HG02642 (cell line): ENCODE measurements around the gene RPE.

Experiments used
- ATAC-seq: cut with Tn5 transposase; IDR thresholded peaks from one replicate; pipeline ENCODE4 v1.9.1; 2021; ENCODE audit warnings: mild to moderate bottlenecking; ENCODE audit not compliant: unreplicated experiment, poor library complexity

The RPE gene

DNA sequence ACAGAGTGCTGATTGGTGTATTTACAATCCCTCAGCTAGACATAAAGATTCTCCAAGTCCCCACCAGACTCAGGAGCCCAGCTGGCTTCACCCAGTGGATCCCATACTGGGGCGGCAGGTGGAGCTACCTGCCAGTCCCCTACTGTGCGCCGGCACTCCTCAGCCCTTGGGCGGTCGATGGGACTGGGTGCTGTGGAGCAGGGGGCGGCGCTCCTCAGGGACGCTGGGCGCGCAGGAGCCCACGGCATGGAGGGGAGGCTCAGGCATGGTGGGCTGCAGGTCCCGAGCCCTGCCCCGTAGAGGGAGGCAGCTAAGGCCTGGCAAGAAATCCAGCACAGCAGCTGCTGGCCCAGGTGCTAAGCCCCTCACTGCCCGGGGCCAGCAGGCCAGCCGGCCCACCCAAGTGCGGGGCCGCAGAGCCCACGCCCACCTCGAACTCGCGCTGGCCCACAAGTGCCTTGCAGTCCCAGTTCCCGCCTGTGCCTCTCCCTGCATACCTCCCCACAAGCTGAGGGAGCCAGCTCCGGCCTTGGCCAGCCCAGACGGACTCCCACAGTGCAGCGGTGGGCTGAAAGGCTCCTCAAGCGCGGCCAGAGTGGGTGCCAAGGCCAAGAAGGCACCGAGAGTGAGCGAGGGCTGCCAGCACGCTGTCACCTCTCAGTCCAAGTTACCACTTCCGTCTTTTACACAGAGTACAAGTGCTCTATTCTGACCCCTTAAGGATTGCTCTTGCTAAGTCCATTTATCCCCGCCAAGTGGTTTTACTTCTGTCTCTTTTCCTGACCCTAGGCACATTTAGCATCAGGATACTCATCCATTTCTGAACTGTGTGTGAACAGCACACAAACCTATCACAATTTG, 1.7 kb upstream of the RPE start:
- no peak for ATAC-seq

DNA sequence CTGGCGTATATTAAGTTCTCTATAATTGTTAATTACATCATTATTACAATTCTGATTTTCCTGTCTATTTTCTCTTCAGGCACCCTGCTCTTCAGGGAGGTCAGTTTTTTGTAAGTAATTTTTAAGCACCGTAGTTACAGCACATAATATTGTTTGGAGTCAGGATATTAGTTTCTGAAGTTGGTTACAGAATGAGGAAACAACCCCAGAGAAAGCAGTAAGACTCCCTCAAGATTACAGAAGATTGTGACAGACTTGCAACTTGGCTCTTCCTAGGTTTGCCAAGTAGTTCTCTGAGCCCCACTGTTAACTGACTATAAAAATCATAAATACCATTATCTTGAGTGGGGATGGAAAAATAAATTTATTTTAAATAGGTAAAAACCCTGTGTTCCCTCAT, 921 bp downstream of the RPE start:
- ATAC-seq: no peak

GRCh38 chr2:210004881-210005280, 2.4 kb downstream of the RPE start:
- no peak for ATAC-seq

- no peak for ATAC-seq
These were observed 5.5 kb downstream of the RPE start for GRCh38 chr2:210007895-210008294.

- no peak for ATAC-seq
These were observed 6.7 kb downstream of the RPE start for GRCh38 chr2:210009126-210009525.

DNA sequence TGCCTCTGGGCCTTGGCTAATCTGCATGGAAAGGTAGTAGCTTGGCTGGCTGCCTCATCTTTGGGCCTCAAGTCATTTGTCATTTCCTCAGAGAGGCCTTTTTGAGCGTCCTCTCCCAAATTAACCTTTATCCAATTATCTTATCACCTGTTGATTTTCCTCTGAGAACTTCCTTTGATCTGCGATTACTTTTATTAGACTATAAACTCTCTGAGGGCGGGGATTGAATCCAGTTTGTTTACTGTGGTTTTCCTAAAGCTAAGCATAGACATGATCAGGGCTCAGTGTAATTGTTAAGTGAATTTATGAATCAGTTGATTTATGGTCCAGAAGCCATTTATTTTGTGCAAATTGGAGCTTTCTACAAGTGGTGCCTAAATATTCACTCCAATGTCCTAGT, 7.5 kb downstream of the RPE start:
- no peak for ATAC-seq

- ATAC-seq: no peak
These were observed 17.7 kb downstream of the RPE start for GRCh38 chr2:210020138-210020537.

- no peak for ATAC-seq
These were observed 20.4 kb downstream of the RPE start for GRCh38 chr2:210022824-210023223.

GRCh38 chr2:210027608-210028007, 25.2 kb downstream of the RPE start:
- ATAC-seq: no peak

DNA sequence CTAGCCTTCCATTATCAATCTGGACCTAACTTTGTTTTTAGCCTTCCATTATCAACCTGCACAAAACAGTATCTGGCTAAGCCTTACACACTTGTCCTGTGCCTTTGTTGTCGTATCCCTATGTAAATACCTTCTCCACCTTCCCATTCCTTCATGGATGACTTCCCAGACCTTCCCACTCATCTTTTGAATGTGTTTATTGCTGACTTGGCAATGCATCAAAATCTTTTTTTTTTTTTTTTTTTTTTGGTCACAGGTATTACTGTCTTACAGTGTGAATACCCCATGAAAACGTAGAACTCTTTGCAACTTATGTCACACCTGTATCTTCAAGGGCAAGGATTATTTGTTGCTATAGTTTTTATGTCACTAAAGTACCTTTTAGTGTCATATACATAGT, 25.7 kb downstream of the RPE start:
- ATAC-seq: no peak

DNA sequence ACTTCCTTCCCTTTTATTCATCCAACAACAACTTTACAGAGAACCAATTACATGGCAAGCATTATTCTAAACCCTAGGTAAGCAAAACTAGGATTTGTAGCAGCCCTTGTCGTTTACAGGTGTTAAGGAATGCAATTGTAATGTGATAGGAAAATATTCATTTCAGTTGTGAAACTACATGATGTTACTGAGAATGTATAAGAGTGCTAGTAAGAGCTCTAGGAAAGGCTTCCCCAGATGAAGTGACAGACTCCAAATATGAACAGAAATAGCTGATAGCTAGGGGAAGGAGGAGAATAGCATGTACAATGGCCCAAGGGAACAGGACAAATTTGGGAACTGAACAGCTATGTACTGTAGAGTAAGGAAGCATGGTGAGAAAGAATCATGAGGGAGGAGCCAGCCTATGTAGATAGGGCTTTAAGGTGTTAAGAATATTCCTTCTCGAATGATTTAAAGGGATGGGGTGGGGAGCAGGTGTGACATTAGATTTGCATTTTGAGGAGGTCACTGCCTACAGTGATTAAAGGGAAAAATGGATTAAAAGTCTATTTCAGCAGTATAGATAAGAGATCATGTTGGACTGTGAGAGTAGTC, 31.7 kb downstream of the RPE start:
- no peak for ATAC-seq

DNA sequence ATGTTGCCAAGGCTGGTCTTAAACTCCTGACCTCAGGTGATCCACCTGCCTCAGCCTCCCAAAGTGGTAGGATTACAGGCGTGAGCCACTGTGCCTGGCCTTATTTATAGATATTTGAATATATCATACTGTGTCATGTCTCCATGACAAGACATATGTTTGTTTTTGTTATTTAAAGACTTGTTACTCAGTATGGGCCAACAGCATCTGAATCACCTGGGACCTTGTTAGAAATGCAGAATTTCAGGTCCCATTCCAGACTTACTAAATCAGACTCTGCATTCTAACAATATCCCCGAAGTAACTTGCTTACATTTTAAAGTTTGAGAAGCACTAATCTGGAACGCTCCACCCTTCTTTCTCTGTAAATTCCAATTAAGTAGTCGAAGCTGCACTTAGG, 33.2 kb downstream of the RPE start:
- no peak for ATAC-seq

DNA sequence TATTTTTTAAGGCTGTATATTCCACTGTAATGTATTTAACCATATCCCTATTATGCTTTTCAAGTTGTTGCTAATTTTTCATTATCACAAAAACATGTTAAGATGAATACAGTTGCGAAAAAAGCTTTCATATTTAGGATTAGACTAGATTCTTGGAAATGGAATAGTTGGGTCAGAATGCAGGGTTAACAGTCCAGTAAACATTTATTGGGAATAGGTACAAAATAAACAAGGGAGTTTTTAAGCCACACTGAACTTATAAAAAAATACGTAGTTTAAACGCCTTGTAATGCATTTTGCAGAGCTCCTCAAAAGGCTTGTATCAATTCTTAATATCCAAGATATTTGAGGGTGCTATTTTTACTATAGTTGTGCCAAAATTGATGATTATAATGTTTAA, 35.6 kb downstream of the RPE start:
- ATAC-seq: no peak

GRCh38 chr2:210046851-210047500, 44.5 kb downstream of the RPE start:
- no peak for ATAC-seq

- no peak for ATAC-seq
These were observed 47.4 kb downstream of the RPE start for GRCh38 chr2:210049831-210050230.

GRCh38 chr2:210050885-210051284, 48.4 kb downstream of the RPE start:
- no peak for ATAC-seq

DNA sequence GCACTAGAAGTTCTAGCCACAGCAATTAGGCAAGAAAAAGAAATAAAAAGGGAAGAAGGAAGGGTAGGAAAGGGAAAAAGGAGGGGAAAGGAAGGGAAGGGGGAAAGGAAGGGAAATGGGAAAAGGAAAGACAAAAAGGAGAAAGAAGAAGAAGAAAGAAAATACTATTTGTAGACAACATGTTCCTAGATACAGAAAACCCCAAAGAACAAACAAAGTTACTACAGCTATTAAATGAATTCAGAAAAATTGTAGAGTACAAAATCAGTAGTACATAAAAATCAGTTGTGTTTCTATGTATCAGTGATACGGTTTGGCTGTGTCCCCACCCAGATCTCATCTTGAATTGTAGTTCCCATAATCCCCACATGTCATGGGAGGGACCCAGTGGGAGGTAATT, 52.3 kb downstream of the RPE start:
- no peak for ATAC-seq

- no peak for ATAC-seq
These were observed 53.4 kb downstream of the RPE start for GRCh38 chr2:210055825-210056224.

DNA sequence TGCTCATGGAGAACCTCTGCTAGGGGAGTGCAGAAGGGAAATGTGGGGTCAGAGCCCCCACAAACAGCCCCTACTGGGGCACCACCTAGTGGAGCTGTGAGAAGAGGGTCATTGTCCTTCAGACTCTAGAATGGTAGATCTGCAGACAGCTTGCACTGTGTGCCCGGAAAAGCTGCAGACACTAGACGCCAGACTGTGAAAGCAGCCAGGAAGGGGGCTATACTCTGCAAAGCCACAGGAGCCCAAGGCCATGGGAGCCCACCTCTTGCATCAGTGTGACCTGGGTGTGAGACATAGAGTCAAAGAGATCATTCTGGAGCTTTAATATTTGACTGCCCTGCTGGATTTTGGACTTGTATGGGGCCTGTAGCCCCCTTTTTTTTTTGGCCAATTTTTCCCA, 60.9 kb downstream of the RPE start:
- no peak for ATAC-seq
